Pancreas (tissue), 10 donors: ENCODE measurements around the gene ADCY3. TPM values are rescaled to one million over a fixed set of nuclear protein-coding genes. Genes with fewer than 3 reads are reported as not detected.

Experiments used
- ATAC-seq, 4 donors: fragments of 200-7000 bp; cut with Tn5 transposase; one replicate each; pipeline versions ENCODE4 v1.8.0 to v1.9.1; 2020; ENCODE audit warnings: mild to moderate bottlenecking in 4 of 4, moderate library complexity in 4 of 4
- DNase-seq, 6 donors: peaks; one replicate each; pipeline ENCODE4 v3.0.0-alpha.2; 2020
- FAIRE-seq: peaks from 2 replicates; lab custom pipeline; 2012; peaks lifted over from hg19 to GRCh38; lab: Jason Lieb, UNC
- H3K27ac ChIP-seq, 4 donors: fragments of 200-600 bp; sonication (generic); 1 replicate in 3 of 4; 2 replicates in 1 of 4; pipeline versions ENCODE4 v1.5.0 to v1.8.0; 2020
- H3K27me3 ChIP-seq, 4 donors: fragments of 200-600 bp; one replicate each; pipeline ENCODE4 v1.8.0; 2021
- H3K36me3 ChIP-seq, 3 donors: fragments of 200-600 bp; sonication (generic) in 1 of 3; one replicate each; pipeline versions ENCODE4 v1.5.0 to v1.8.0; 2020 to 2021
- H3K4me1 ChIP-seq, 3 donors: fragments of 200-600 bp; one replicate each; pipeline ENCODE4 v1.8.0; 2021
- H3K4me3 ChIP-seq, 4 donors: fragments of 200-600 bp; sonication (generic) in 2 of 4; one replicate each; pipeline versions ENCODE4 v1.5.0 to v1.8.0; 2020 to 2021
- H3K9me3 ChIP-seq, 4 donors: fragments of 200-600 bp; one replicate each; pipeline ENCODE4 v1.8.0; 2021
- CTCF ChIP-seq, 4 donors: fragments of 200-600 bp; sonication (generic) in 3 of 4; IDR thresholded peaks; one replicate each; pipeline versions ENCODE4 v1.5.0 to v1.8.0; 2021; ENCODE audit warnings: antibody characterized with exemption in 4 of 4
- WGBS, 2 donors: extraction: QIAGEN DNeasy Blood & Tissue Kit; methylation state at CpG; one replicate each; pipeline ENCODE4 v1.1.7; 2013; 5-methylcytosine and 5-hydroxymethylcytosine counted together
- intact Hi-C, 3 donors: fragments of 100-400 bp; cut with DNase I; formaldehyde crosslinking; loops; one replicate each; pipeline versions ENCODE4 v1.11.1 to v1.14.2; 2022
- polyA plus RNA-seq, 2 donors: library from polyadenylated mRNA; stranded (reverse); fragments of 200-250 nt; gene quantifications; one replicate each; pipeline ENCODE4 v1.2.3, GENCODE V29; 2013
- total RNA-seq, 6 donors: library from RNA; stranded (reverse); fragmentation: NEBNext Ultra II Directional in 4 of 6; extraction: Animal tissue kit (Norgen Biotek cat#: 25700) in 4 of 6; gene quantifications; one replicate each; pipeline versions ENCODE4 v1.2.1 to v1.2.4, GENCODE V29; 2021 to 2023
- donor health status: healthy with polysubstance abuse.
- donor health status: DM: no; HTN: no; CAD: no; lungs with moderate emphysema.
- donor health status: DM: no; HTN: no; CAD: no.
- donor health status: control.
- donor health status: control.
- donor health status: Bipolar disorder and iron deficiency.
- donor health status: DM: yes; HTN: yes; CAD: no.
- donor health status: DM: no; HTN: no; CAD: no.
- donor health status: DM: no; HTN: no; CAD: no.
- donor health status: DM: yes; HTN: yes; CAD: no.

ADCY3 gene
- total and polyA plus RNA-seq, 8 donors, result 4.7 to 29.4 (median 11.0) TPM

- DNase-seq (no peak), FAIRE-seq (no peak), ATAC-seq (no peak)
- Histone ChIP-seq H3K27me3 (no peaks in the 10 kb centered on the region), H3K4me3 (no peak overlapping the region), H3K9me3 (no peaks in the 10 kb centered on the region), H3K27ac (no peak overlapping the region), H3K4me1 (no peaks in the 10 kb centered on the region), H3K36me3 (no peaks in the 10 kb centered on the region)
- TF ChIP-seq CTCF (IDR thresholded peaks at IDR 0.05), result no peak
- WGBS, 2 donors, result 89 to 94% methylated on average over 20 of the region's 20 CpGs
- intact Hi-C loops, result no loop called here
Observed at GRCh38 chr2:24887307-24887874, 32.6 kb downstream of the ADCY3 start.

- no peaks in the 10 kb centered on the region for H3K27me3 ChIP-seq
- H3K4me1 ChIP-seq, result no peaks in the 10 kb centered on the region
- intact Hi-C loops, result no loop called here
- no peaks in the 10 kb centered on the region for H3K9me3 ChIP-seq
- H3K27ac ChIP-seq, result no peak overlapping the region
- DNase-seq (no peak), FAIRE-seq (no peak), ATAC-seq (peak in 2 of 4 donors; percentile 45 to 47)
- 80 to 82% methylated on average over 16 of the region's 16 CpGs for WGBS, 2 donors
- TF ChIP-seq CTCF (IDR thresholded peaks at IDR 0.05), result no peak
- no peak overlapping the region for H3K4me3 ChIP-seq
- H3K36me3 ChIP-seq, result no peaks in the 10 kb centered on the region
Observed at GRCh38 chr2:24886691-24887304, 33.2 kb downstream of the ADCY3 start.

GRCh38 chr2:24886126-24886501 lies 33.9 kb downstream of the ADCY3 start:
- FAIRE-seq (no peak), DNase-seq (no peak), ATAC-seq (no peak)
- Histone ChIP-seq H3K4me3 (no peak overlapping the region), H3K9me3 (no peaks in the 10 kb centered on the region), H3K4me1 (no peaks in the 10 kb centered on the region), H3K36me3 (no peaks in the 10 kb centered on the region), H3K27me3 (no peaks in the 10 kb centered on the region), H3K27ac (no peak overlapping the region)
- TF ChIP-seq CTCF (IDR thresholded peaks at IDR 0.05), result no peak
- intact Hi-C loops, result no loop called here
- WGBS, 2 donors, result 84 to 88% methylated on average over 13 of the region's 13 CpGs

- no peaks in the 10 kb centered on the region for H3K27me3 ChIP-seq
- no peak overlapping the region for H3K4me3 ChIP-seq
- no peaks in the 10 kb centered on the region for H3K9me3 ChIP-seq
- H3K4me1 ChIP-seq, result no peaks in the 10 kb centered on the region
- ATAC-seq (peak in 1 of 4 donors; percentile 59), DNase-seq (no peak), FAIRE-seq (no peak)
- WGBS, 2 donors, result 88 to 89% methylated on average over 11 of the region's 11 CpGs
- intact Hi-C loops, result no loop called here
- no peak overlapping the region for H3K27ac ChIP-seq
- no peaks in the 10 kb centered on the region for H3K36me3 ChIP-seq
- TF ChIP-seq CTCF (IDR thresholded peaks at IDR 0.05), result no peak
Observed at GRCh38 chr2:24885221-24886125, 34.6 kb downstream of the ADCY3 start.
